HG03342 (cell line): ENCODE results near the gene ARMC2.
"Not testable (repeated sequence)": the region's sequence is repeated elsewhere in the genome, so short reads cannot be mapped to it uniquely, and the experiment has no call there.

Experiments used
- ATAC-seq: cut with Tn5 transposase; IDR thresholded peaks from one replicate; pipeline ENCODE4 v1.9.1; 2021; ENCODE audit warnings: mild to moderate bottlenecking, moderate library complexity; ENCODE audit not compliant: unreplicated experiment

Gene ARMC2

DNA sequence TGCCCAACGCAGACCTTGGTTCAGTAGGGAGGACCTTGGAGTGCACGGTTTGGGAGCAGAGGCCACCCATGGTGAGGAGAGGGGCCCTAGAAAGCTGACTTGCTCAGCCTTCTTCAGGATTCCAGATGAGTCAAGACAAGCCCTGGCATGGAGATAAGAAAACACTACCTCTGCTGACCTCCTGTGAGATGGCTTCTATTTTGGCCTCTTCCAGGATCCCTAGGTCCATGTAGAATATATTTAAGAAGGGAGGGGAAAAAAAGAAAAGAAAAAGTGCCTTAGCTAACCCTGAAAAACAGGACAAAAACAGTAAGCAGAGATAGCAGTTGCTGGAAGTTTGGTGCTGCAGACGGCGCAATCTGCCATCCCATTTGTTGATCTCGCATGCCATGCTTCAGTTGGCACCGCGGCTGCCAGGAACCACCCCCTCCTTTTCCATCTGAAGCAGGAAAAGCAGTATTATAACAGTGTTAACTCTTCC is 100.0 kb downstream of the ARMC2 start:
- ATAC-seq = no peak

GRCh38 chr6:108951351-108951953 is 103.2 kb downstream of the ARMC2 start:
- ATAC-seq = no peak

- no peak for ATAC-seq
Measured at GRCh38 chr6:108952776-108953486, 104.7 kb downstream of the ARMC2 start.

DNA sequence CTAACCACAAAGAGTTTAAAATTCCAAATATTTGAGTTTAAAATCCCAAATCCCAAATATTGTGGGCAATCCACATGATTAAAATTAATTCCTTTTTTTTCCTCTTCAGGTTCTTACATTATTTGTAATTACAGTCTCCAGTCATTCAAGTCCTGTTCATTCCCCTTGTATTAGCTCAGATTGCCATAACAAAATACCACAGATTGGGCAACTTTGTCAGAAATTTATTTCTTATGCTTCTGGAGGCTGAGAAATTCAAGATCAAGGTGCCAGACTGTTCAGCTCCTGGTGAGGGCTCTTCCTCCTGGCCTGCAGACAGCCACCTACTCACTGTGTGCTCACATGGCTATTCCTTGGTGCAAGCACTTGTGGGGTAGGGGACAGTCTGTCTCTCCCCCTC is 105.5 kb downstream of the ARMC2 start:
- no peak for ATAC-seq

GRCh38 chr6:108955329-108955949 is 107.2 kb downstream of the ARMC2 start:
- no peak for ATAC-seq

DNA sequence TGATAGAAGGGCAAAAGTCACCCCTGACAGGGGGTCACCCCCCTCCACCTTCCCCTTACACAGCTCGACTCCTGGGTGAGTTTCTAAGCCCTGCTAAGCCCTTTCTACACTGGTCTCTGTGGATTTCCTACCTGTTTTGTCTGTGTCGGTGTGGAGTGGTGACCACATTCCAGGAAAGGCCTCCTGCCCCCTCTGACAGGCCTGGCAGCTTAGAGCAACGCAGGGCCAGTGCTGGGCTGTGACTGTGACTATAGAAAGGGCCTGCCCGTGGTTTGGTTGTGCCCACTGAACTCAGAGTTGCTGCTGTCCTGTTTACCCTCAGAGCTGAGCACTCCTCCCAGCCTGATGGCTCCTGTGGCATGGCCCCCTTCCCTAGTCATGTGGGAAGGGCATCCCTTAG is 109.0 kb downstream of the ARMC2 start:
- ATAC-seq = no peak

- ATAC-seq = no peak
Measured at GRCh38 chr6:108958900-108959770, 110.9 kb downstream of the ARMC2 start.

DNA sequence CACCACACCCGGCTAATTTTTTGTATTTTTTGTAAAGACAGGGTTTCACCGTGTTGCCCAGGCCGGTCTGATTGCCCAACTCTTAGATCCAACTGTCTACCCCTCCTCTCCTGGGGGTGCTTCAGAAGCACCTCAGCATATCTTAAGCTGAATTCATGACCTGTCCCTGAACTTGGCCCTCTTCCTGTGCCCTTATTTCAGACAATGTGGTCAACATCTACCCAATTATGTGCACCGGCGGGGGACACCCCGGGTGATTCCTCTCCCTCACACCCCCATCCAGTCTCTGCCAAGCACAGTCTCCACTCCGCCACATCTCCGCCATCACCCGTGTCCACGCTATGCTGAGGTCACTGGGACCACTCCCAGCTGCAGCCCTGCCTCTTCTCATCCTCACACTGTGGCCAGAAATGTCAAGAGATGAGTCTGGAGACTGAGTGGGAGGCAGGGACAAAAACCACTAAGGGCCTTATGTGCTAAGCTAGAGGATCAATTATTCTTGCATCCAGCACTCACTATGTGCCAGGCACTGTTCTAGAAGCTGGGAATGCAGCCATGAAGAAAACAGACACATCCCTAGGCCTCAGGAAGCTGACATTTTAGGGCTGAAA is 111.9 kb downstream of the ARMC2 start:
- no peak for ATAC-seq

DNA sequence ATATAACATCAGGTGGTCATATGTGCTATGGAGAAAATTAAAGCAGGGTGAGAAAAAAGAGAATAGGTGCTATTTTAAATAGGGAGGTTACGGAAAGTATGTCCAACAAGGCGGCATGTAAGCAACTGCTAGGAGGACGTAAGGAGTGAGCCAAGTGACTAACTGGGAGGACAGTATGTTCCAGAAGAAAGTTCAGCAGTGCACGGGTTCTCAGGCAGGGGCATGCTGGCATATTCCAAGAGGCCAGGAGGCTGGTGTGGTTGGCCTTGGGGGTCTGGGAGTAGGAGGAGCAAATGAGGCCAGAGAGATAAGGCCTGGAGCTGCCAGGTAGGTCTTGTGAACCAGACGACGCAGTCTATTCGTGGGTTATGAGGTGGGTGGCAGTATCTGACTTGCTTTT is 112.4 kb downstream of the ARMC2 start:
- no peak for ATAC-seq

DNA sequence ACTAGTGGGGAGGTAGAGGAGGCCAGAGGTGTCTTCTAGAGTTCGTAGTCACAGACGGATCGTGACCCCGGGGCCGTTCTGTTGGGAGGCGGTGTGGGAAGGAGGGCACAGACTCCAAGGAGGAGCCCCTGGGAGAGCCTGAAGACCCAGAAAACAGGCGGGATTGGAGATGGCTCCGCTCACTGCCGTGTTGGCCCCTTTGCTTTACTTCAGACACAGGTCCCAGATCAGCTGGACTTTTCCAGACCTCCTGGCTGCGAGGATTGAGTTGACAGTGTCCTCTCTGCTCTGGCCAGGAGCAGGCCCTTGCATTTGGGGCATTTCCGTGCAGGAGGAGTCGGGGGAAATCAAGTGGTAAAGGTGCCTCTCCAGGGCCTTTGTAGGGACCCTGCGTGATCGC is 112.9 kb downstream of the ARMC2 start:
- no peak for ATAC-seq

GRCh38 chr6:108961985-108962384 is 113.8 kb downstream of the ARMC2 start:
- no peak for ATAC-seq

- no peak for ATAC-seq
Measured at GRCh38 chr6:108966251-108966650, 118.0 kb downstream of the ARMC2 start.

DNA sequence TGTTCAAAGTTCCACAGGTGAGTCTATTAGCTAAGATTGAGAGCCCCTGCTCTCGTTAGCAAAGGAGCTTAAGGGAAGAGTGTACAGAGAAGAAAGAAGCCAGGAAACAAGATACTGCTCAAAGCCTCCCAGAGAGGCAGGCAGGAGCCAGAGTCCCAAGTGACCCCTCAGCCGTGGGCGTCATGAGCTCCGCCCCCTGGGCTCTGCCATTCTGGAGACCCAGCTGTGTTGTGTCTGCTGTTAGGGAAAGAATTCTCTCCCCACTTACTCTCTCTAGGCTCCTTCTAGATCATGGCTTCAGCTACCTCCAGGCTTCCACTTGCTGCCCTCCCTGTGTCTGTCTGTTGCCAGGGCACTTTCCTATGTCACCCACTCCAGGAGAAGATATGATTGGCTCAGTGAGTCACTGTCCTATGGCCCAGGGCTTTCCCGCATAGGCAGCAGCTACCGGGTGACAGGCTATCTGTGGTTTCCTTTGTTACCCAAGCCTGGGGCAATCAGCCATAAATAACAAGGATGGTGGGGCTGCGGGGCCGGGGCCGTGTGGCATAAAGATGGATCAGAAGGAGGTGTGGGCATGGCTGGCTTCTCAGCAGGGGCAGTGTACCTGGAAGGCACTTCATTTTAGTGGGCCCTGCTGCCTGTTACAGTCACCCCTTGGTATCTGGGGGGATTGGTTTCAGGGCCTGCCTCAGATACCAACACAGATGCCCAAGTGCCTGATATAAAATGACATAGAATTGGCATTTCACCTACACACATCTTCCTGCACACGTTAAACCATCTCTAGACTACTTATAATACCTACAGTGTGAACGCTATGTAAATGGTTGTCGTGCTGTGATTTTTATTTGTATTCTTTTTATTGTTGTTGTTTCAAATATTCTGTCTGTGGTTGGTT is 118.9 kb downstream of the ARMC2 start:
- no peak for ATAC-seq

GRCh38 chr6:108968325-108969316 is 120.4 kb downstream of the ARMC2 start:
- no peak for ATAC-seq

DNA sequence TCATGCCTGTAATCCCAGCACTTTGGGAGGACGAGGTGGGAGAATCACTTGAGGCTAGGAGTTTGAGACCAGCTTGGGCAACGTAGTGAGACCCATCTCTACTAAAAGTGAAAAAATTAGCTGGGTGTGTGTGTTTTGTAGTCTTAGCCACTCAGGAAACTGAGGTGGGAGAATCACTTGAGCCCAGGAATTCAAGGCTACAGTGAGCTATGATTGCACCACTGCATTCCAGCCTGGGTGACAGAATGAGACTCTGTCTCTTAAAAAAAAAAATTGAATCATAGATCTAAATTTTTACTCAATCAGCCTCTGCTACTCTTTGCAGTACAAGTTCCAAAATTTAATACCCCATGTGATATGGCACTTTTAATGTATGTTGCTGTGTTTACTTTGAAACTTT is 121.6 kb downstream of the ARMC2 start:
- ATAC-seq = no peak

- no peak for ATAC-seq
Measured at GRCh38 chr6:108974201-108974600, 126.0 kb downstream of the ARMC2 start.

DNA sequence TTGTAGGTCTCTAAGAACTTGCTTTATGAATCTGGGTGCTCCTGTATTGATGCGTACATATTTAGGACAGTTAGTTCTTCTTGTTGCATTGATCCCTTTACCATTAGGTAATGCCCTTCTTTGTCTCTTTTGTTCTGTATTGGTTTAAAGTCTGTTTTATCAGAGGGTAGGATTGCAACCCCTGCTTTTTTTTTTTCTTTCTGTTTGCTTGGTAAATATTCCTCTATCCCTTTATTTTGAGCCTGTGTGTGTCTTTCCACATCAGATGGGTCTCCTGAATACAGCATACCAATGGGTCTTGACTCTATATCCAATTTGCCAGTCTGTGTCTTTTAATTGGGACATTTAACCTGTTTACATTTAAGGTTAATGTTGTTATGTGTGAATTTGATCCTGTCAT is 130.4 kb downstream of the ARMC2 start:
- not testable (repeated sequence) for ATAC-seq
